AG20443 (cell line): ENCODE results near the gene DRGX.
A peak's percentile ranks its signal among the peaks of the same experiment; 100 is the strongest.

Source experiments
- DNase-seq: peaks from one replicate; pipeline ENCODE4 v3.0.0; 2012; ENCODE audit warnings: low spot score, mixed read lengths

The DRGX gene

DNA sequence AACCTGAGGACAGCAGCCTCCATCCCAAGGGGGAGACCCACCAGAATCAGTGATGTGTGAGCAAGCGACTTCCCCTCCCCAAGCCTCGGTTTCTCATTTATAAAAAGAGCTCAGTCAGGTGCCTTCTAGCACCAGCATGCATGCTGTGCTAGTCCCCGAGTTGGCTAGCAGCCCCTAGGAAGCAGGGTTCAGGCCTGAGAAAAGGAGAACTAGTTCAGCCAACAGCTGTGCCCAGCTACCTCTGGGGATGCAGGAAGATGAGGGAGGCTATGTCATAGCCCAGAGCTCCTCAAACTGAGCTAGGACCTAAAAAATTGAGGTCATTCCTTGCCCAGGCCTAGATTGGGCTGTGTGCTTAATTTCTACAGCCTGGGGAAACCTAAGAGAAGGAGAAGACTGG lies 13.7 kb downstream of the DRGX start:
- no peak for DNase-seq

DNA sequence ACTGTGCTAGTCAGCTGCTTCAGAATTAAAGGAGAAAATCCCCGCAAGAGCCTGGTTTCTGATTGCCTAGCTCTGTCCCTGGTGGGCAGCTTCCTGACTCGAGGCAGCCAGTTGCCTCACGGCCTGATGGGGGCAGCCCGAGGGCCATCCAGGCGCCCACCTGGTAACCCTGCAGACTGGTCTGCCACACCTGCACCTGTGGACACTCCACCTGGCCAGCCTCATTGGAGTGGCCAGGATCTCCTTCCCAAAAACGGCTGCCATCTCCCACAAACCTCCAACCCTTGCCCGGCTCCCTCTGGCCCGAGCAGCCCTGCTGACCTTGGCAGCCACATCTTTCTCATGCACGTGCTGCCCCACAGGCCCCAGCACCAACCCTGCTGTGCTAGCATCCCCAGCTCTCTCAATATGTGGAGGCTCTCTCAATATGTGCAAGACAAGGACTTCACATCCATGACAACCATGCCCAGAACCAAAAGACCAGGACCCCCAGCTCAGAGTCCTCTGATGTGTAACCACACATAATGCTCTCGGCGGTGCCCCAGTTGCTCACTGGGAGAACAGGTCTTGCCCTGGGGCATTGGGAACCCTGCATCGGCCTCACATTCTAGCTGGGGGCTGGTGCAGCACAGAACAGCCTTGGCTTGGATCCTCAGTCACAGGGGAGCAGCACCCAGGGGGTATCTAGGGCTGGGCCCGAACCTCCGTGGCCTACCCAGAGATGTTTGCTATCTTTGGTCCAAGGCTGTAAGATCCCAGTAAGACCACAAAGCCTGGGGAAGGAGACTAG lies 14.6 kb downstream of the DRGX start:
- DNase-seq, result no peak

DNA sequence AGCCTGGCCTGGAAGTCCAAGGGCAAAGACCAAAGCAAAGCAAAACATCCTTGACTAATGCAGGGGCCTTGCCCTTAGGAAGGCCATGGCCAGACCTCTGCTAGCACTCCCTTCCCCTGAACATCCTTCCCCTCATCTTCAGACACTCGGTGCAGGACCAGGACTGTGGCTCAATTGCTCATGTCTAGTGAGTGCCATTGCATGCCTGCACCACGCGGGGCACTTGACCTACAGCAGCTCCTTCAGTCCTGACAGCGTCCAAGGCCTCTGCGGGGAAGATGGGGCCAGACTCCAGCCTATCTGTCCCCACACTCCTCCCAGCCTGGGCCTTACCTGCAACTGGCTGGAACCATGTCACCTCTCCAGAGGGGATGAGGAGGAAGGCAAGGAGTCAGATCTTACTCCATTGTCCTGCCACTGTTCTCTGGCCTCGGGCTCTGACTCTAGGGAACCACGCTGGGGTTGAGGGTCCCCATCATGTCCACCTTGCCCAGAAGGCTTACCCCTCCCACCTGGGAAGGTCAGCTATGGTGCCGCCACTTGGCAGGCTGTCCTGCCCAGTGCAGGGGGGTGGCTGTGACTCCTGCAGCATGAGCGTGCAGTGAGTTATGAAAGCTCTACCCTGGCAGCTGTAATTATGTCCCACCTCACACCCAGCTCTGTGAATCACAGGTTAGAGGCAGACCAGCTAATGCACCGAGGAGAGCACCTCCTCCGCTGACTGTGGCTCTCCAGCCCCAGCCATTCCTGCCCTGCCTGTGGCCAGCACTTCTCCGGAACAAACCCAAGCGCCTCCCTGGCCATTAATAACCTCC lies 16.1 kb downstream of the DRGX start:
- peak; percentile 47 for DNase-seq

DNA sequence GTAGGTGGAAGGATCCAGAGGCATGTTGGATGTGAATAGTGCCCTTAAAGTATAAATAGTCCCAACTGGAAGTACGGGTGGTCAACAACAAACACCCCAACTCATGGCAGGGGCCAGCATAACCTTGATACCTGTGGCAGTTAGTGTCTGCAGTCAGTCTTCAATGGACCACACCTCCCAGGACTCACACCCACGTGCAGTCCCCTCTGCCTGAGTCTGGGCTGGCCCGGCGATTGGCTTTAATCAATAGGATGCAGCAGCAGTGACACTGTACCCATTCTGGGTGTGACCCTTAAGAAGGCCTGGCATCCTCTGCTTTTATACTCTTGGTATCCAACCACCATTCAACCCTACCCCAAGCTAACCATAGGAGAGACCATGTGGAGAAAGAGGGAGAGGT lies 18.6 kb downstream of the DRGX start:
- no peak for DNase-seq

DNA sequence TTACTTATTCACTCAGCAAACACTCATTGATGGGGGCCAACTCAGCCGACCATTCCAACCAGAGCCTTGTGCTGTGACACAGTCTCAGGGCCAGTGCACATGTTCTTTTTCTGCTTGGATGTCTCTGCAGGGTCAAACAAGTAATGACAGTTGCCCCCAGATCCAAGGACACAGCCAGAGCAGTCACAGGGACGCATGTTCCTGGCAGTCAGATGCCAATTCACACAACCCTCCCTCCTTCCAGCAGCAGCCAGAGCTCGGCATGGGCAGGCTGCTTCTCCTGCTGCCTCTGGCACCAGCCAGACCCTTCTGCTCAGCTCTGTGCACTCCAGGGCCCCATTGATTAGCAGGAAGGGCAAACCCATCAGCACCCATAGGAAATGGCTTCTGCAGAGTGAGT lies 20.3 kb downstream of the DRGX start:
- DNase-seq, result no peak

DNA sequence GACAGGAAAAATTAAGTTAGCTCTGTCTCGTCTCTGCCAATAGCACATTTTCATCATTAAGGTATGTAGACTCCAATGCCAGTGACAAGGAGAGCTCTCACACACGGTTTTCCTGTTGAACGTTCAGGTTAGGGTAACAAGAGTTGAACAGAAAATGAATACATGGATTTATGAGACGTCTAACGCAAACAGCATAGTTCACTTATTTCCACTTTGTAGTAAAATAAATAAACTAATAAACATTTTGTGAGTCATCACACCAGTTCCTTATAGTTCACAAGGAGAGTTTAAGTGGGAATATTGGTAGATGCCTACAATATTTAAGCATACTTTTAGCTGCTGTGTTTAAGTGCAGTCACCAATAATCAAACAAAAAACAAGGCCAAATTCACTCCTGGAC lies 21.1 kb downstream of the DRGX start:
- DNase-seq, result no peak

DNA sequence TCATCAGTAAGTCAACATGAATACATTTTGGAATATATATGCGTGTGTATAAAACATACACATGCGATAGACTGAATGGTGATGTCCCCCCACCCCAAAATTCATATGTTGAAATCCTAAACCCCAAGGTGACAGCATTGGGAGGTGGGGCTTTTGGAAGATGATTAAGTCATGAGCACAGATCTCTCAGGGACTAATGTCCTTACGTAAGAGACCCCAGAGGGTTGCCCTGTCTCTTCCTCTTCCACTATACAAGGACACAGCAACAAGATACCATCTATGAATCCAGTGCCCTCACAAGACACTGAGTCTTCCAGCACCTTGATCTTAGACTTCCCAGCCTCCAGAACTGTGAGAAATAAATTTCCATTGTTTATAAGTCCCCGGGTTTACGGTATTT lies 22.5 kb downstream of the DRGX start:
- DNase-seq, result no peak

DNA sequence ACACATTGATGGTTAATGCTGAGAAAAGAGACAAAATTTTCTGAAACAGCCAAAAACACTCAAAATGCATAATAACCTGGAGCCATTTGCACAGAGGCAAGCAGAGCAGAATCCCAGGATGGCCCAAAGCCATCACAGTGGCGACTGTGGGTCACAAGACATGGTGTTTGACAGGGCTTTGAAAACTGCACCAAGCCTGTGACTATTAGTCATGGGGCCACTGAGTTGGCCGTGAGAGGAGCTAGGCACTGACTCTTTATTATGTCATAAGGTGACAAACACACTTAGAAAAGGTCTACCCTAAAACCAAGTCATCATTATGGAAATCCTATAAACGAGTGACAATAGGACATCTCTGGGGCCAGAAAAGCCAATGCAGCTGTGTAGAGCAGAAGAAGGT lies 23.9 kb downstream of the DRGX start:
- DNase-seq, result no peak

DNA sequence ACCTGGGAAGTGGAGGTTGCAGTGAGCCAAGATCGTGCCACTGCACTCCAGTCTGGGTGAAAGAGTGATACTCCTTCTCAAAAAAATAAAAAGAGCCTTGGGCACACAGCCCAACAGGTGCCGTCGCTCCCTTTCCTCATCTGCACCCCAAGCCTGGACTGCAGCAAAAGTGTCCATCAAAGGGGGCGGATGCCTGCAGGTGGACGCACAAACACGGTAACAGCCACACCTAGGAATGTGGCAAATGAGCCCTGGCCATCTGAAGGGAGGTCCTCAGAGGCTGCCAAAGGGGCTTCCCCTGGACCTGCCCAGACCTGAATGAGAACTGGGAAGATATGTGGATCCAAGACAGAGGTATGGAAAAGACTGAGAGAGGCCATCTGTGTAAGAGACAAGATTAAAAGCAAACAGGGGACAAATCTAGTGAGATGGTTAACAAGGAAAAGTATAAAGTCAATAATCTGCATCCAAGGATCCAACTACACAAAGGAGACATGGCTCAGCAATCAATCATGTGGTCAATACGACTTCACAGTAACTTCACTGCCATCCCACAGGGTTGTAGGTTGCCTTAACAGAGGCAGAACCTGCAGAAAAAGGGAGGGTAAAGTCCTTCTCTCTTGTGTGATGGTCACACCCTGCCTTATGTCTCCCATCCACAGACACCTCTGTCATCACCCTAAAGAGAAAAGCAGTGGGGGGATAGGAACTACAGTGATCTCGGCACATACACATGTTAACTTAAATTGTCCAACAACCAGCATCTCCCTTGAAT lies 25.4 kb downstream of the DRGX start:
- no peak for DNase-seq

DNA sequence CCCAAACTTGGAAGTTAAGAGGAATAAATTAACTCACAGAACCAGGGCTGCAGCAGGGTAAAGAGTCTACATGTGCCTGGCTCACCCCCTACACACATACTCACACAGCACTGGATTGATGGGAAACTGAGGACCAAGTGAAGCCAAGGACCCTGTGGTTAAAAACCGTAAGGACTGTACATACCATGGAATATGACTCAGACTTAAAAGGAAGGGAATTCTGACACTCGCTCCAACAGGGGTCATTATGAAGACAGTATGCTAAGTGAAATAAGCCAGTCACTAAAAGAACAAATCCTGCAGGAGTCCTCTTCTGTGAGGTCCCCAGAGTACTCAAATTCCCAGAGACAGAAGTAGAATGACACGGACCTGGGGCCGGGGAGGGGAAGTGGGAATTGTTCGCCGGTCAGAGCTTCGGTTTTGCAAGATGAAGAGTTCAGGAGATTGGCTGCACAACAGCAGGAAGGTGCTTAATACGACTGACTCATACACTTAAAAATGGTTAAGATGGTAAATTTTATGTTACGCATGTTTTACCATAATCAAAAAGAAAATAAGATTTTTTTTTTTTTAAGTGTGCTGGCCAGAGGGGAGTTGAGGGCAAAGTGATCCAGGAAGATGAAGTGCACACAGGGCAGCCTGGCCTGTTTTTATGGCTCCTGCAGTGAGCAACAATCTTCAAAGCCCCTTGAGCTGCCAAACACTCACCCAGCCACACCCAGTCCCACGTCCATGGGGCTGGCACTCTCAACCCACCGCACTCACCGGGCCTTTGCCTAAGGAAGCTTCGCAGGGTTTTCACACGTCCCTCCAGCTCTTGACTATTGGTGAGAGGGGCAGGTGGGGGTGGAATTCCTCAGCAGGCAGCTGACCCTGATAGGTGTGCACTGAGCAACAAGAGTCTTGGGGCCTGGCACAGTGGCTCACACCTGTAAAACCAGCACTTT lies 26.4 kb downstream of the DRGX start:
- no peak for DNase-seq

DNA sequence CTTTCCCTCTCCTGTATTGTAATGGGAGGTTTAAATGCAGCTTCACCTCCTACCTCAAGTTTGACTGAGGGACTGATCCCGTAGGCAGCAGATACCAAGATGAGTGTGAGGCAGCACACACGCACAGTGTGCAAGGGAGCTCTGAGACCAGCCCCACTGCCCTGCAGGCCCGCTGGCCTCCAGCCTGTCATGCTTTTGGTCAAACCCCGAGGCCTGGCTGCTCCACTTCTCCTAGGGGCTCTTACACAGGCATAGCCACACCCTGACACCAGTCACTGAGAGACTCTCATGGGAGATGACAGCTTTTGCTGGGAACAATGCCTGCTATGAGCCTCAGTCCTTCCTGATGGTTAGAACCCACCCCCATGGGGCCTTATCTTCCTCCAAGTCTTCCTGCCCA lies 27.6 kb downstream of the DRGX start:
- DNase-seq, result no peak

DNA sequence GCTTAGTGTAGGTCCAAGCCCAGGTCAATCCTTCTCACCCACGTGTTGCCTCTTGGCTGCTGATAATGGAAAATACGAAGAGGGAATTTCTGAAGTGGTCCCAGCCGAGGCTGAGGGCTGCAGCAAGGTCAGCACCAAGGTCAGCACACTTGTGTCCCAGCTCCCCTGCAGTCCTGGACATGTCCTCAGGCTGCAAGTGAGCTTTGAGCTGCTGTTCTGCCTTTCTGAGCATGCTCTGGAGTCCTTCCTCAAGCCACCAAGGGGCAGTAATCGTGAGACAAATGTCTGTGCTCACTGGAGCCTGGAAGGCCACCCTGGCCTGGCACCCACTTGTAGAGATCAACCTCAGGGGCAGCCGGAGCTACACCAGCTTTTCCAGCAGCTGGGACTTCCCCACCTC lies 28.3 kb downstream of the DRGX start:
- DNase-seq, result no peak

DNA sequence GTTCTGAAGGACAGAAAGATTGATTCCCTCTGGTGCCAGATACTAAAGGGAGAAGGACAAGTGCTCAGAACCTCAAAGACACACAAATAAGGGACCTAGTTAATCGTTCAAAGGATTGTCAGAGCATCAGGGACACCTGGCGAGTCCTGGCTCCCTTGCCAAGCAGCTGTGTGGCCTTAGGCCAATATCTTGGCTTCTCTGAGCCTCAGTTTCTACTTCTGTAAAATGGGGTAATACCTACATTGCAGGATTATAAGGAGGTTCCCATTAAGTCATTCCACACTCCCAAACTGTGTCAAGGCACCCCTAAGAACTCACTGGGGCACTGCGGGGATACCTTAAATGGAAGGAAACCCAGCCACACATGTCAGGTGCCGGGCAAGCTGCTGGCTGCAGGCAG lies 29.4 kb downstream of the DRGX start:
- DNase-seq, result no peak

DNA sequence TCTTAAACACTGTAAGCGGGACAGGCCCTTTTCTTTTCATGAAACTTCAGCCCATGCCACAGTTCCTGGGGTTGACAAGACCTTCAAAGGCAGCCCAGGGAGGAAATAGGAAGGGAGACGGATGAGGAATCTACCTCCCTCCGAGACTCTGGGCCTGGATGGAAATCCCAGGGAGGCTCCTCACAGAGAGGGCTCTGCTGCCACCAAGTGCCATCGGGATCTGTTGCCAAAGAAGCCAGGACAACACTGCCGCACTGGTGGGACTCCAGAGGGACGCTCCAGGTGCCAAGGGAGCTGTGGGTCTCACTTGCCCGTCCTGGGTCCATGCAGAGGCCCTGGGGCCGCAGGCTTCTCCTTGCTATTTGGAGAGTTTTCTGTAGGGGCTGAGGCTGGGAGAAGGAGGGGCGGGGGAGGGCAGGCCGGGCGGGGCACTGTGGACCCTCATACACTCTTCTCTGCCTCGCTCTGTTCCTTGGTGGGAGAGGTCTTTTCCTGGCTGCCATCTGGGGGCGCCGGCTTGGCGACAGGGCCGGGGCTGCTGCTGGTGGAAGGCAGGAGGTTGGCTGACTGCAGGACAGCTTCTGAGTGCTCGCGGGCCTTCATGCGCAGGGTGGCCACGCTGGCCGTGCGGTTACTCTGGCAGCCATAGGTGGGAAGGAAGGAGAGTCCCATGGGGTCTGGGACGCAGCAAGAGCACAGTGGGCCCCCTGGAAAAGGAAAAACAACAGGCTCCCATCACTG lies 30.0 kb downstream of the DRGX start:
- no peak for DNase-seq

DNA sequence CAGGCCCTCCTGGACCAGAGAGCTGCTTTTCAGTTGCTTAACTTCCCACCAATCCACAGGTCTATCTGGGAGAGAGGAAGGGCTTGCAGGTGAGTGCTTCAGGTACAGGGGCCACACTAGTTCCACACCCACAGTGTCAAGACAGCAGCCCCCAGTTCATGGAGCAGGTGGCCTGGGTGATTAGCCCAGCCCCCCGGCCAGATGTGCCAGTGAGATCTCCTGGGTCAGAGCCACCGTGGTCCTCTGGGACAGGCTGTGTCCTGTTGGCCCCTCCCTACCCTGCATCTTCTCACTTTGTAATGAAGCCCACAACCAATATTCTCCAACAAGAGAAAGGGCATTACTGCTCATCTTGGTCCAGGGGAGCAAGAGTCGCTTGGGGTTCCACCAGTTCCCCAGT lies 30.6 kb downstream of the DRGX start:
- no peak for DNase-seq

DNA sequence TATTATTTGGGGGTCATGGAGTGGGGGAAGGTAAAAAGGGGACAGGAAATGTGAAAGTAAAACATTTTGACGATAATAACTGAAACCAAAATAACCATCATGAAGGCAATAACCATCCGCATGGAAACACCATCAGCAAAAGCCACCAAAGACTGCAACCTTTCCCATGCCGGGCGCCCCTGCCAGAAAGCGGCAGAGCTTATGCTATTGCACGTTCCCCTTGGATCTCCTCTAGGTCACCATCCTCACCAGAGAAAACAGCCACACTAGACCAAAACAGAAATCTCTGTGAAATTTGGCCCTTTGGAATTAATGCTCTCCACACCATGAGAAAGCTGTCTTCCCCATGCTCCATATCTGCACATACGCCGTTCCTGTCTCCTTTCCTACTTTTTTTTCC lies 31.1 kb downstream of the DRGX start:
- DNase-seq, result no peak

DNA sequence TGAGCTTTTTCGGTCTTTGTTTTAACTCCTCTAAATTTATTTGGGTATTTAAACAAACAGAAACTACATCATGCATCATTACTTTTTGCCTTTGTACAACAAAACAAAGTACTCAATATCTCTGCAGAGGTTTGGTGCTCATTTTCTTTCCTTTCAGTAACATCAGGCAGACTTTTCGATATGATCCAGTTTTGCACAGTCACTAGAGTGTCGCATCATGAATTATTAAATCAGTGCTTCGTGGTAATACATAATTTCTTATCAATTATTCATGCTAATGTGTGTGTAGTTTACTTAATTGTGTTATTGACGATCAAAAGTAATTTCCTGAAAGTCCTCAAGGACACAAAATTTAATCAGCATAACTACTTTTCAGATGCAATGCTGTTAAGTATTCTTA lies 31.8 kb downstream of the DRGX start:
- no peak for DNase-seq

DNA sequence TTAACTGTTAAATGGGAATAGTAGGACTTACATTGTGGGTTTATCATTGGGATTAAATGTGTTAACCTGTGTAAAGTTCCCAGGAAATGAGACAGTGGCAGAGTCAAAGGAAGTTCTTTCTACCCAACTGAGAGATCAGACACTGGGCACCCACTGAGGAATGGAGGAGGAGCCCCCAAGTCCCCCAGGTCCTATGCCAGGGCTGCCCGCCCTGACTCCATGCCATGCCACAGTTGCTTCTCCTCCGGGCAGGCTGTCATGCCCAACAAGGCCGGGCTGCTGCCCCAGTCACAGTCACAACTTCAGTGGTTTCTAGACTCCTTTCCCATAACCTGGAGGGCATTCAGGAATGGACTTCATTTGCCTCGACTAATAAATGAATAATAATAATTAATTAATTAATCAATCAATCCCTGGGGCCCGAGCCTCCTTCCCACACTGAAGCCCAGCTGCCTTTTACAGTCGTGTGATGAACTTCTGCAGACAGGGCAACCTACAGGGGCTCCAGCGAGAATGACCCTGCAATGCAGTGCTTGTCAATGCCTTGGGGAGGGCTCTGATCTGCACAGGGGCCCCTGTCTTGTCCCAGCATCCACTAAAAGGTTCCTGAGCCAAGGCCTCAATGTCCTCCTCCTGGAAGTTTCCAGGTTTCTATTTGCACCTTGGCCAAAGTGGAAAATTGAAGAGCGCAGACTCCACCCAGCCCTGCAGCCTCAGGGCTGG lies 32.4 kb downstream of the DRGX start:
- DNase-seq, result no peak

DNA sequence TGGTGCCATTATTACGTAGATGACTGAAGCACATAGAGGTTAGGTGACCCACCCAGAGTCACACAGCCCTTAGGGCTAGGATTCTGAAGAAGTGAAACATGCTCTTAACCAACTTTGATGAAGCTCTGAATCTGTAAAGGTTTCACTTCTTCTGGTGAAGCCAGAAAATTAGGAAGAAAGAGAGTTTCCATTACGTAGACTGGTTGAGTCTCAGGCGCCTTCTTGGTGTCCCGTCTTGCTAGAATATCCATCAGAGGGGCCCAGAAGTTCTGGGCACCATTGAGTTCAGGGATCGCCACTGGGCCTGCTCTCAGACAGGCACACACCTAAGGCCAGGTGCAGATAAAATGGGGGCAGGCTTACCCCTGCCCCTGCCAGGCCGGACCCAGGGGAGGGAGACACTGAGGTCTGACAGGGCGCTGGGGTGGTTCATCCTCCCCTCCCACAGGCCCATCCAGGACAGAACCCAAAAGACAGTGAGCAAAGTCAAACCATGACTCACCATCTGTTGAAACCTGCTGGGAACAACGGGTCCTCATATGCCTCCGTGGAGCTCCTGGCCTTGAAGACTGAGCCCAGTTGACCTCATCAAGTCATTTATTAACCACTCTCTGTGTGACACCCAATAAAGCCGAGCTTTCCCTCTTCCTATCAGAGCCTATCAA lies 33.2 kb downstream of the DRGX start:
- no peak for DNase-seq
